HFFc6 (cell line): ENCODE data around the gene BCAS1. TPM values are rescaled to one million over a fixed set of nuclear protein-coding genes. Genes with fewer than 3 reads are reported as not detected.

Source experiments
- DNase-seq: peaks from one replicate; pipeline ENCODE4 v3.0.0-alpha.2; 2018
- H3K27ac Mint-ChIP-seq: 2 replicates; pipeline ENCODE4 v1.8.0; 2020; ENCODE audit warnings: mild to moderate bottlenecking, mixed read lengths
- H3K27me3 Mint-ChIP-seq: 2 replicates; pipeline ENCODE4 v1.8.0; 2021; ENCODE audit warnings: mild to moderate bottlenecking, moderate library complexity, mixed read lengths; ENCODE audit not compliant: insufficient read depth
- H3K36me3 Mint-ChIP-seq: 2 replicates; pipeline ENCODE4 v1.8.0; 2021; ENCODE audit warnings: low read depth, mixed read lengths
- H3K4me1 Mint-ChIP-seq: 2 replicates; pipeline ENCODE4 v1.8.0; 2020; ENCODE audit warnings: low read depth, mixed read lengths
- H3K4me3 Mint-ChIP-seq: 2 replicates; pipeline ENCODE4 v1.8.0; 2020; ENCODE audit warnings: mild to moderate bottlenecking, moderate library complexity, mixed read lengths
- H3K9me3 Mint-ChIP-seq: 2 replicates; pipeline ENCODE4 v1.8.0; 2020; ENCODE audit warnings: mild to moderate bottlenecking, mixed read lengths
- CTCF ChIP-seq: fragments of 200-600 bp; sonication (generic); IDR thresholded peaks from 2 replicates; pipeline ENCODE4 v1.5.0; 2021; ENCODE audit warnings: antibody characterized with exemption, mild to moderate bottlenecking
- total RNA-seq, 6 experiments: library from RNA; stranded (reverse); fragmentation: NEBNext Ultra II Directional; extraction: Animal tissue kit (Norgen Biotek cat#: 25700); gene quantifications; 2 replicates in 1 of 6; 3 replicates in 5 of 6; pipeline ENCODE4 v1.2.3, GENCODE V29; 2021

Gene BCAS1
- total RNA-seq, 6 experiments from 2014 or later, result 0.07 TPM; not detected in 5

GRCh38 chr20:54110041-54110440, 39.6 kb upstream of the BCAS1 start:
- H3K27ac Mint-ChIP-seq, result no peak overlapping the region
- peaks cover 6% of the 10 kb centered on the region for H3K4me1 Mint-ChIP-seq
- no peak overlapping the region for H3K4me3 Mint-ChIP-seq
- peaks cover 2% of the 10 kb centered on the region for H3K27me3 Mint-ChIP-seq
- DNase-seq, result no peak
- no peaks in the 10 kb centered on the region for H3K36me3 Mint-ChIP-seq
- no peaks in the 10 kb centered on the region for H3K9me3 Mint-ChIP-seq
- no peak for TF ChIP-seq CTCF

- H3K27ac Mint-ChIP-seq, result no peak overlapping the region
- H3K4me3 Mint-ChIP-seq, result no peak overlapping the region
- peaks cover 9% of the 10 kb centered on the region for H3K4me1 Mint-ChIP-seq
- DNase-seq, result no peak
- H3K27me3 Mint-ChIP-seq, result peaks cover 2% of the 10 kb centered on the region
- H3K36me3 Mint-ChIP-seq, result no peaks in the 10 kb centered on the region
- H3K9me3 Mint-ChIP-seq, result no peaks in the 10 kb centered on the region
- no peak for TF ChIP-seq CTCF
Measured at GRCh38 chr20:54108817-54109216, 38.4 kb upstream of the BCAS1 start.

DNA sequence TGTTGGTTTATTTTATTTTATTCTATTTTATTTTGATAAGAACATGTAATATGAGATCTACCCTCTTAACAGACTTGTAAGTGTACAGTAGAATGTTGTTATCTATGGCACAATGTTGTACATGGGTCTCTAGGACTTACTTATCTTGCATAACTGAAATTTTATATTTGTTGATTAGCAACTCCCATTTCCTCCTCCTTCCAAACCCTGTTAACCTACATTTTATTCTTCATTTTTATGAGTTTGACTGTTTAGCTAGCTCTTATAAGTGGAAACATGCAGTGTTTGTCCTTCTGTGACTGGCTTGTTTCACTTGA, 37.9 kb upstream of the BCAS1 start:
- no peak for DNase-seq
- no peak for TF ChIP-seq CTCF
- peaks cover 14% of the 10 kb centered on the region for H3K4me1 Mint-ChIP-seq
- no peaks in the 10 kb centered on the region for H3K36me3 Mint-ChIP-seq
- H3K27me3 Mint-ChIP-seq, result no peaks in the 10 kb centered on the region; the same call in none of the 2 replicates
- H3K9me3 Mint-ChIP-seq, result no peaks in the 10 kb centered on the region
- H3K4me3 Mint-ChIP-seq, result no peak overlapping the region
- H3K27ac Mint-ChIP-seq, result no peak overlapping the region

GRCh38 chr20:54107600-54108325, 37.4 kb upstream of the BCAS1 start:
- Mint-ChIP-seq H3K4me3 (no peak overlapping the region), H3K4me1 (peaks cover 16% of the 10 kb centered on the region), H3K27me3 (no peaks in the 10 kb centered on the region; the same call in none of the 2 replicates), H3K9me3 (no peaks in the 10 kb centered on the region), H3K36me3 (no peaks in the 10 kb centered on the region), H3K27ac (no peak overlapping the region)
- TF ChIP-seq CTCF, result no peak
- no peak for DNase-seq

DNA sequence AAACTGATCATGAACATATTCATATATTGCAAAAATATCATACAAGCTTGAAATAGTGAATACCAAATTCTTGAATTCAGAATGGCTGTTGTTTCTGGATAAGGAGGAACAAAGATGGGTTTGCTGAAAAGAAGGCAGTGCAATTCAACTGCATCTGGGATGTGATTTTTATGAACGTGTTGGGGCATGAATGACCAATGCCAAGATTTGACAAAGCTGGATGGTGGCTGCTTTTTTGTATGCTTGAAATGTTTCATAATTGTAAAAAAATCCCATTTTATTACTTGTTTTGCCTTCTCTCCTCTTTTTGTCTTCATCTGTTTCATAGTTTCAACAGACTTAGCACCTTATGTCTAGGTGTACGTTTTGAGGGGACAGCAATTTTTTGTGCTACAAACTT, 36.8 kb upstream of the BCAS1 start:
- H3K36me3 Mint-ChIP-seq, result no peaks in the 10 kb centered on the region
- DNase-seq, result no peak
- no peak overlapping the region for H3K27ac Mint-ChIP-seq
- no peaks in the 10 kb centered on the region for H3K9me3 Mint-ChIP-seq
- no peaks in the 10 kb centered on the region; the same call in none of the 2 replicates for H3K27me3 Mint-ChIP-seq
- peaks cover 16% of the 10 kb centered on the region for H3K4me1 Mint-ChIP-seq
- H3K4me3 Mint-ChIP-seq, result no peak overlapping the region
- TF ChIP-seq CTCF, result no peak
